Astrocyte (in vitro differentiated cells and primary cell): ENCODE results near the gene B4GALNT2. TPM values are rescaled to one million over a fixed set of nuclear protein-coding genes. Genes with fewer than 3 reads are reported as not detected.
"Not testable (repeated sequence)": the region's sequence is repeated elsewhere in the genome, so short reads cannot be mapped to it uniquely, and the experiment has no call there.

Source experiments
- DNase-seq: peaks from one replicate; pipeline ENCODE4 v3.0.0-alpha.2; 2010; ENCODE audit warnings: low read depth
- FAIRE-seq: peaks from 2 replicates; lab custom pipeline; 2011; peaks lifted over from hg19 to GRCh38; lab: Jason Lieb, UNC
- H2AFZ ChIP-seq: 2 replicates; pipeline ENCODE4 v1.6.0; 2012; ENCODE audit warnings: low read depth, low read length, inconsistent platforms
- H3K27ac ChIP-seq: 2 replicates; pipeline ENCODE4 v1.5.1; 2011; ENCODE audit warnings: low read depth, low read length, inconsistent platforms
- H3K27me3 ChIP-seq: 2 replicates; pipeline ENCODE4 v1.6.0; 2011; ENCODE audit warnings: low read length, inconsistent platforms; ENCODE audit not compliant: insufficient read depth
- H3K36me3 ChIP-seq: 2 replicates; pipeline ENCODE4 v1.5.1; 2011; ENCODE audit warnings: low read length, inconsistent platforms; ENCODE audit not compliant: insufficient read depth
- H3K4me1 ChIP-seq: 2 replicates; pipeline ENCODE4 v1.5.1; 2011; ENCODE audit warnings: low read length, inconsistent platforms; ENCODE audit not compliant: insufficient read depth
- H3K4me2 ChIP-seq: 2 replicates; pipeline ENCODE4 v1.6.0; 2012; ENCODE audit warnings: low read length, inconsistent platforms
- H3K4me3 ChIP-seq: 2 replicates; pipeline ENCODE4 v1.5.1; 2011; ENCODE audit warnings: low read depth, mild to moderate bottlenecking, low read length, inconsistent platforms; ENCODE audit not compliant: insufficient read depth
- H3K79me2 ChIP-seq: 2 replicates; pipeline ENCODE4 v1.6.0; 2012; ENCODE audit warnings: mild to moderate bottlenecking, low read length, inconsistent platforms; ENCODE audit not compliant: insufficient read depth
- H3K9ac ChIP-seq: 2 replicates; pipeline ENCODE4 v1.6.0; 2012; ENCODE audit warnings: mild to moderate bottlenecking, low read length, inconsistent platforms
- H3K9me3 ChIP-seq: 2 replicates; pipeline ENCODE4 v1.5.1; 2012; ENCODE audit warnings: low read depth, mild to moderate bottlenecking, low read length, inconsistent platforms; ENCODE audit not compliant: insufficient read depth
- H4K20me1 ChIP-seq: 2 replicates; pipeline ENCODE4 v1.6.0; 2012; ENCODE audit warnings: low read length, inconsistent platforms; ENCODE audit not compliant: insufficient read depth
- H3K27ac Mint-ChIP-seq: one replicate; pipeline ENCODE4 v1.8.0; 2021; ENCODE audit warnings: mild to moderate bottlenecking, mixed read lengths; ENCODE audit not compliant: unreplicated experiment
- H3K27me3 Mint-ChIP-seq: one replicate; pipeline ENCODE4 v1.8.0; 2021; ENCODE audit warnings: low read depth, mixed read lengths; ENCODE audit not compliant: unreplicated experiment
- H3K36me3 Mint-ChIP-seq: one replicate; pipeline ENCODE4 v1.8.0; 2021; ENCODE audit warnings: low read depth, mixed read lengths; ENCODE audit not compliant: unreplicated experiment
- H3K4me1 Mint-ChIP-seq: one replicate; pipeline ENCODE4 v1.8.0; 2021; ENCODE audit warnings: low read depth, mixed read lengths; ENCODE audit not compliant: unreplicated experiment
- H3K4me3 Mint-ChIP-seq: one replicate; pipeline ENCODE4 v1.8.0; 2021; ENCODE audit warnings: mild to moderate bottlenecking, moderate library complexity, mixed read lengths; ENCODE audit not compliant: unreplicated experiment
- H3K9me3 Mint-ChIP-seq: one replicate; pipeline ENCODE4 v1.8.0; 2021; ENCODE audit warnings: mild to moderate bottlenecking, mixed read lengths; ENCODE audit not compliant: unreplicated experiment
- CTCF ChIP-seq: IDR thresholded peaks from 2 replicates; pipeline ENCODE4 v1.5.1; 2011; ENCODE audit warnings: low read depth, mild to moderate bottlenecking, inconsistent platforms, low read length, moderate library complexity; ENCODE audit not compliant: insufficient read depth
- EZH2 ChIP-seq: IDR thresholded peaks from 2 replicates; pipeline ENCODE4 v1.6.1; 2012; ENCODE audit warnings: mild to moderate bottlenecking, low read length, inconsistent platforms; ENCODE audit not compliant: insufficient read depth
- total RNA-seq: library from RNA; stranded (reverse); gene quantifications from 2 replicates; pipeline ENCODE4 v1.2.1, GENCODE V29; 2021

B4GALNT2 gene
- total RNA-seq, 1 donor from 2014 or later: not detected

GRCh38 chr17:49130891-49131290 is 1.7 kb upstream of the B4GALNT2 start:
- Histone ChIP-seq H3K27ac (no peak overlapping the region), H3K4me2 (no peak overlapping the region), H3K79me2 (no peaks in the 10 kb centered on the region), H3K27me3 (peaks cover 15% of the 10 kb centered on the region), H3K9ac (no peak overlapping the region), H3K4me1 (peaks cover 9% of the 10 kb centered on the region), H2AFZ (no peak overlapping the region), H3K4me3 (no peak overlapping the region), H3K9me3 (peaks cover 13% of the 10 kb centered on the region), H4K20me1 (no peaks in the 10 kb centered on the region), H3K36me3 (no peaks in the 10 kb centered on the region)
- H3K27me3 Mint-ChIP-seq: peaks cover 43% of the 10 kb centered on the region
- peaks cover 6% of the 10 kb centered on the region for H3K36me3 Mint-ChIP-seq
- H3K4me3 Mint-ChIP-seq: no peak overlapping the region
- no peaks in the 10 kb centered on the region for H3K4me1 Mint-ChIP-seq
- no peak for TF ChIP-seq EZH2
- TF ChIP-seq CTCF: no peak
- no peak for DNase-seq
- no peak overlapping the region for H3K27ac Mint-ChIP-seq
- FAIRE-seq: no peak
- peaks cover 22% of the 10 kb centered on the region for H3K9me3 Mint-ChIP-seq

- Histone ChIP-seq H3K4me2 (peak overlapping the region; percentile 93), H3K79me2 (no peaks in the 10 kb centered on the region), H3K9ac (peak overlapping the region; percentile 43), H3K36me3 (no peaks in the 10 kb centered on the region), H4K20me1 (no peaks in the 10 kb centered on the region), H3K27ac (no peak overlapping the region), H3K4me3 (peak overlapping the region; percentile 58), H3K27me3 (peaks cover 15% of the 10 kb centered on the region), H2AFZ (peak overlapping the region; percentile 77), H3K4me1 (peaks cover 9% of the 10 kb centered on the region), H3K9me3 (peaks cover 13% of the 10 kb centered on the region)
- Mint-ChIP-seq H3K36me3 (peaks cover 6% of the 10 kb centered on the region), H3K9me3 (peaks cover 22% of the 10 kb centered on the region), H3K27ac (no peak overlapping the region), H3K4me3 (peak overlapping the region; percentile 12), H3K27me3 (peaks cover 43% of the 10 kb centered on the region), H3K4me1 (no peaks in the 10 kb centered on the region)
- TF ChIP-seq CTCF (no peak), EZH2 (no peak)
- DNase-seq: no peak
- FAIRE-seq: no peak
Observed at GRCh38 chr17:49132317-49132698, 261 bp upstream of the B4GALNT2 start.

GRCh38 chr17:49136335-49136734 is 3.8 kb downstream of the B4GALNT2 start:
- H3K27me3 Mint-ChIP-seq: peaks cover 24% of the 10 kb centered on the region
- no peaks in the 10 kb centered on the region for H3K79me2 ChIP-seq

GRCh38 chr17:49145654-49146053 is 13.1 kb downstream of the B4GALNT2 start:
- not testable (repeated sequence) for H3K9me3 Mint-ChIP-seq, H3K27me3 Mint-ChIP-seq

More at GRCh38 chr17:49136335-49136734, 3.8 kb downstream of the B4GALNT2 start:
- Histone ChIP-seq H4K20me1 (no peaks in the 10 kb centered on the region), H3K27ac (no peak overlapping the region), H3K4me2 (no peak overlapping the region), H2AFZ (no peak overlapping the region), H3K9ac (no peak overlapping the region), H3K36me3 (no peaks in the 10 kb centered on the region), H3K9me3 (no peaks in the 10 kb centered on the region), H3K4me3 (no peak overlapping the region), H3K4me1 (peaks cover 9% of the 10 kb centered on the region), H3K27me3 (peaks cover 15% of the 10 kb centered on the region)
- DNase-seq: no peak
- Mint-ChIP-seq H3K27ac (no peak overlapping the region), H3K4me1 (no peaks in the 10 kb centered on the region), H3K36me3 (no peaks in the 10 kb centered on the region), H3K4me3 (no peak overlapping the region), H3K9me3 (peaks cover 1% of the 10 kb centered on the region)
- FAIRE-seq: no peak
- TF ChIP-seq CTCF: no peak
- TF ChIP-seq EZH2: no peak

More at GRCh38 chr17:49145654-49146053, 13.1 kb downstream of the B4GALNT2 start:
- peaks cover 16% of the 10 kb centered on the region for H3K4me1 ChIP-seq
- not testable (repeated sequence) for H2AFZ ChIP-seq, H3K36me3 Mint-ChIP-seq, H3K79me2 ChIP-seq, H3K27me3 ChIP-seq, H3K4me3 ChIP-seq, FAIRE-seq, H3K4me2 ChIP-seq, H4K20me1 ChIP-seq, H3K4me1 Mint-ChIP-seq, H3K27ac ChIP-seq, H3K36me3 ChIP-seq, H3K4me3 Mint-ChIP-seq, DNase-seq, H3K9me3 ChIP-seq, H3K9ac ChIP-seq
- peak overlapping the region; percentile 92 for H3K27ac Mint-ChIP-seq
